OCI-LY7 (cell line): Measurements from ENCODE around the gene SLC35E1.

Source experiments
- EZH2phosphoT487 ChIP-seq: fragments of 200-600 bp; sonication (generic); IDR thresholded peaks from 2 replicates; pipeline ENCODE4 v1.6.1; 2018; ENCODE audit warnings: low read depth, borderline replicate concordance, mild to moderate bottlenecking, mixed run types, antibody characterized with exemption, low read length, moderate library complexity, mixed read lengths
- TF ChIP-seq, protein P1 (sequence below): fragments of 200-600 bp; sonication (generic); conservative IDR thresholded peaks from 2 replicates; pipeline ENCODE4 v1.5.1; 2014; ENCODE audit warnings: mild to moderate bottlenecking, antibody characterized with exemption, low read length, moderate library complexity, mixed read lengths

- TF ChIP-seq, protein P1, sequence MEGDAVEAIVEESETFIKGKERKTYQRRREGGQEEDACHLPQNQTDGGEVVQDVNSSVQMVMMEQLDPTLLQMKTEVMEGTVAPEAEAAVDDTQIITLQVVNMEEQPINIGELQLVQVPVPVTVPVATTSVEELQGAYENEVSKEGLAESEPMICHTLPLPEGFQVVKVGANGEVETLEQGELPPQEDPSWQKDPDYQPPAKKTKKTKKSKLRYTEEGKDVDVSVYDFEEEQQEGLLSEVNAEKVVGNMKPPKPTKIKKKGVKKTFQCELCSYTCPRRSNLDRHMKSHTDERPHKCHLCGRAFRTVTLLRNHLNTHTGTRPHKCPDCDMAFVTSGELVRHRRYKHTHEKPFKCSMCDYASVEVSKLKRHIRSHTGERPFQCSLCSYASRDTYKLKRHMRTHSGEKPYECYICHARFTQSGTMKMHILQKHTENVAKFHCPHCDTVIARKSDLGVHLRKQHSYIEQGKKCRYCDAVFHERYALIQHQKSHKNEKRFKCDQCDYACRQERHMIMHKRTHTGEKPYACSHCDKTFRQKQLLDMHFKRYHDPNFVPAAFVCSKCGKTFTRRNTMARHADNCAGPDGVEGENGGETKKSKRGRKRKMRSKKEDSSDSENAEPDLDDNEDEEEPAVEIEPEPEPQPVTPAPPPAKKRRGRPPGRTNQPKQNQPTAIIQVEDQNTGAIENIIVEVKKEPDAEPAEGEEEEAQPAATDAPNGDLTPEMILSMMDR = no peak
- no peak for TF ChIP-seq EZH2phosphoT487
Measured at GRCh38 chr19:16612636-16613035, 40.4 kb upstream of the SLC35E1 start.
